ENCODE results near the gene GLOD5. TPM values are rescaled to one million over a fixed set of nuclear protein-coding genes. Genes with fewer than 3 reads are reported as not detected.

The GLOD5 gene
- total RNA-seq, 4 donors from 2014 or later, result not detected

DNA sequence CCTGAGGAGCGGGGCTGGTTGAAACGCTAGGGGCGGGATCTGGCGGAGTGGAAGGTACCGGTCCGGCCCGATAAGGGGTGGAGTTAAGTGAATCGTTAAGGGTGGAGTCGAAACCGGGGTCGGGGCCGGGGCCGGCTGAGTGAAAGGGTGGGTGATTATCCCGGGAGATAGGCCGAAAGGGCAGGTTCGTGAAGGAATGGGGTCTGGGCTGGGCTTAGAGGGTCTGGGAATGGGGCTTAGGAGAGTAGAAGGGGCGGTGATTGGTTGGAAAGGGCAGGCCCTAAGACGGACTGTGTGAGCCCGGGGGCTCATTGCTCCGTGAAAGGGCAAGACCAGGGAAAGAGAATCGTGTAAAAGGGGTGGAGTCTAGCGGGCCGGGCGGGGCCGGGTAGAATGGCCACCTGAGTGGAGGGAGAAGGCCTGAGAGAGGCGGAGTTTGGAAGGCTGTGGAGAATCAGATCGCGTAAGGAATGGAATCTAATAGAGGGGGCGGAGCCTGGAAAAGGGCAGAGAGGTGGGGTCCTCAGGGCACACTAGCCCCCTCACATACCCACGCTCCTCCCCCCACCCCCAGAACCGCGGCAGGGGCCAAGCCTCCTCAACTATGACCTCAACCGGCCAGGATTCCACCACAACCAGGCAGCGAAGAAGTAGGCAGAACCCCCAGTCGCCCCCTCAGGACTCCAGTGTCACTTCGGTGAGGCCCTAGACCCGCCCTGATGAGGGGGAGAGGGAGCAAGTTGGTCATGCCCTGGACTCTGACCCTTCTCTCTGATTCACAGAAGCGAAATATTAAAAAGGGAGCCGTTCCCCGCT is 40.8 kb downstream of the GLOD5 start:
- TF ChIP-seq CTCF (IDR thresholded peaks at IDR 0.05; ENCODE audit: low read depth), result no peak

- no peak for TF ChIP-seq CTCF (IDR thresholded peaks at IDR 0.05; ENCODE audit: low read depth)
Measured at GRCh38 chrX:48802905-48803200, 41.3 kb downstream of the GLOD5 start.

DNA sequence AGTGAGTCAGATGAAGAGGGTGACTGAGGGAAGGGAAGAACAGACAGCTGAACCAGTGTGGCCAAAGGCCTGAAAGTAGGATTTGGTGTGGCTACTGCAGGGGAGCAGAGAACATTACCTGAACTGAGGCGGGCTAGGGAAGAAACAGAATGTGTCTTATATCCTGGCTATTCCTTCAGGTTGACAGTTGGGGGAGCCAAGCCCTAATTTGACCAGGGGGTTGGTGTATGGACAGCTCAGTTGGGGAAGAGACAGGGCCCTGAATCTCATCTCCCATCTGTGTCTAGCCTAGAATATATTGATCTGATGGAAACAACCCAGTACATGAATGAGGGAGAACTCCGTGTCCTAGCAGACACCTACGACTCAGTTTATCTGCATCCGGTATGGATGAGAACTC is 44.5 kb downstream of the GLOD5 start:
- no peak for TF ChIP-seq CTCF (IDR thresholded peaks at IDR 0.05; ENCODE audit: low read depth)

GRCh38 chrX:48813644-48814043 is 52.1 kb downstream of the GLOD5 start:
- no peak for TF ChIP-seq CTCF (IDR thresholded peaks at IDR 0.05; ENCODE audit: low read depth)

DNA sequence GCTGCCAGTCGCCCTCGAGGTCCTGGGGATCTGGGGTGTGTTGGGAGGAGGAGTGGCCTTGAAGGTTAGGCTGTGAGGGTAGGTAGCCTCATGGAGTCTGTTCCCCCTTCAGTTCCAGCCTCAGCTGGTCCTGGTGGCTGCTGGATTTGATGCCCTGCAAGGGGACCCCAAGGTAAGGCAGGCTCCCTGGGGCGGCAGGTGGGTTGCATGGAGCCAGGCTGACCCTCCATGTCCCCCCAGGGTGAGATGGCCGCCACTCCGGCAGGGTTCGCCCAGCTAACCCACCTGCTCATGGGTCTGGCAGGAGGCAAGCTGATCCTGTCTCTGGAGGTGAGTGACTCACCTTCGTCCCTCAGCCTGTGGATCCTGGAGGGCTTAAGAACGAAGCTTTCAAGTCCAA is 53.2 kb downstream of the GLOD5 start:
- no peak for TF ChIP-seq CTCF (IDR thresholded peaks at IDR 0.05; ENCODE audit: low read depth)

GRCh38 chrX:48815266-48815665 is 53.7 kb downstream of the GLOD5 start:
- TF ChIP-seq CTCF (IDR thresholded peaks at IDR 0.05; ENCODE audit: low read depth), result no peak

DNA sequence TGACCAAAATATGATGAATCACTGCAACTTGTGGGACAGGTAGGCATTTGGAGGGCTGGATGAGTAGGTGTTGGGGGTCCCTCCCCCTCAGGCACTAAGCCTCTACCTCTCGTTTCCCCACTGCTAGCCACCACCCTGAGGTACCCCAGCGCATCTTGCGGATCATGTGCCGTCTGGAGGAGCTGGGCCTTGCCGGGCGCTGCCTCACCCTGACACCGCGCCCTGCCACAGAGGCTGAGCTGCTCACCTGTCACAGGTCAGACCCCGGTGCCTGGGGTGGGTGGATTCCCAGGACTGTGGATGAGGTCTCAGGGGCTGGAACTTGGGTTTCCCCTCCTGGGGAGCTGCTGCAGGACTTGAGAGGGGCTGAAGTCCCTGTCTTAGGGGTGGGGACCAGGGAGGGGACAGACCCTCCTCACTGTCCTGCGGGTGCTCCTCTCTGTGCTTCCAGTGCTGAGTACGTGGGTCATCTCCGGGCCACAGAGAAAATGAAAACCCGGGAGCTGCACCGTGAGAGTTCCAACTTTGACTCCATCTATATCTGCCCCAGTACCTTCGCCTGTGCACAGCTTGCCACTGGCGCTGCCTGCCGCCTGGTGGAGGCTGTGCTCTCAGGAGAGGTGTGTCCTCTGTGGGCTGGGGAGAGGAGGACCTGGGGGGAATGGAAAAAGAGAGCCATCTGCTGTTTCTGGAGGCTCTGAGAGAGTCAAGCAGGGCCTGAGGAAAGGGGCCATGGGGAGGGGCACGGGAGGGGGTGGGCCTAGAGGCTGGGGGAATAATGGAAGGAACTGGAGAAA is 54.7 kb downstream of the GLOD5 start:
- no peak for TF ChIP-seq CTCF (IDR thresholded peaks at IDR 0.05; ENCODE audit: low read depth)
